Lung microvascular endothelial cell (primary cell): ENCODE data around the gene THAP7. TPM values are rescaled to one million over a fixed set of nuclear protein-coding genes. Genes with fewer than 3 reads are reported as not detected.
A peak's percentile ranks its signal among the peaks of the same experiment; 100 is the strongest.
"Not testable (repeated sequence)": the region's sequence is repeated elsewhere in the genome, so short reads cannot be mapped to it uniquely, and the experiment has no call there.

Source experiments
- DNase-seq, 2 donors: peaks; one replicate each; pipeline versions ENCODE4 v3.0.0 to v3.0.0-alpha.2; 2010; ENCODE audit warnings: low read depth in 2 of 2
- total RNA-seq: library from RNA; depleted of rRNA; stranded (reverse); fragments of >200 nt; gene quantifications from 2 replicates; pipeline ENCODE4 v1.2.1, GENCODE V29; 2014

THAP7 gene
- total RNA-seq, 1 donor from 2014 or later, result 14.9 TPM

DNA sequence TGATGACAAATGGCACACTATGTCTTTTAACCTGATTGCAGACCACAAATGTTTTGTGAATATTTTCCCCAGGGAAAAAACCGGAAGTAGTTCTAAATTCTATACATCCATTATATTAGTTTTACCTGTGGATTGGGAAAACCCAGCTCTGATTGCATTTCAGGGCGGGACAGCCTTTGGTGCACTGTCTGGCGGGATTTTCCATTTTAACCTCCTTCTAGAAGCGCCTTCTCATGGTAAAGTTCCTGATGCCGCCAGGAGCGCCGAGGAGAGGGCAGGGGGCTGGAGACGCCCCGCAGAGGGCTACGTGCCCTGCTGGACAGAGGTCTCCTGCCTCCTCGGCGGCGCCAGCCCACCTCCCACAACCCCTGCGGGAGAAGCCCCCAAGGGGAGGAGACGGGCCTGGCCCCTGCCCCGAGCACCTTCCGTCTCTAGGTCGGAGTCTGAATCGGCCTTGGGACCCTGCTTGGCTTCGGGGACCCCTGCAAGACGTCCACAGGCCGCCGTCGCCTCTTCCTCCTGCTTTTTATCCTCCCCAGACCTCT, 11.8 kb upstream of the THAP7 start:
- no peak for DNase-seq

- no peak for DNase-seq
Measured at GRCh38 chr22:21012446-21013407, 10.8 kb upstream of the THAP7 start.

GRCh38 chr22:21010426-21011113, 8.7 kb upstream of the THAP7 start:
- no peak for DNase-seq

- peak; percentile 68 for DNase-seq
Measured at GRCh38 chr22:21009638-21010425, 7.9 kb upstream of the THAP7 start.

DNA sequence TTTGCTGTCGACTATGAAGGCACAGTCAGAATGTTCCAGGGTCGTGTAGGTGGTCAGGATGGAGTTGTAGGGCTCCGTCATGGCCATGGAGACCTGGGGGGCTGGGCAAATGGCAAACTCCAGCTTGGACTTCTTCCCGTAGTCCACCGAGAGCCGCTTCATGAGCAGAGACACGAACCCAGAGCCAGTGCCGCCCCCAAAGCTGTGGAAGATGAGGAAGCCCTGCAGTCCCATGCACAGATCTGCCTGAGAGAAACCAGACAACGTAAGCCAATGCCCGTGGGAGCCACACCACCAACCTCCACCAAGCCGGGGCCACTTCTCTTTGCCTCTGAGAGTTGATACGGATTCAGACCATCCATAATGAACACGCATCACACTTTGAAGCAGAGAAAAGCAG, 7.3 kb upstream of the THAP7 start:
- not testable (repeated sequence) for DNase-seq

DNA sequence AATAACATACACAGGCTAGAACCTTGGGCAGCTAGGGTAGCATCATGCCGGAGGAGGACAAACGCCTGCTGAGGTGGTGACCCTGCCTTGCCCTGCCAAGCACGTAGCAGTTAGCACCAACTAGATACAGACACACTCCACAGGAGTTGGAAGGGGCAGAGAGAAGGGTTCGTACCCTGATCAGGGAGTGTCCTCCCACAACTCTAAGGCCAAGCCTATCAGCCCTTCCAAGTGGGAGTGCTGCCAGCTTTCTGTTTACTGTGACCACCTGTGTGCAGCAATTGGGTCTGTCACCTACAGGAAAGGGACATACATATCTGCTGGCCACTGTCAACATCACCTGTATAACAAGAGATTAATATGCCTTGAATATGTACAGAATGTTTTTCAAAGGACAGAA, 1.9 kb upstream of the THAP7 start:
- no peak for DNase-seq

DNA sequence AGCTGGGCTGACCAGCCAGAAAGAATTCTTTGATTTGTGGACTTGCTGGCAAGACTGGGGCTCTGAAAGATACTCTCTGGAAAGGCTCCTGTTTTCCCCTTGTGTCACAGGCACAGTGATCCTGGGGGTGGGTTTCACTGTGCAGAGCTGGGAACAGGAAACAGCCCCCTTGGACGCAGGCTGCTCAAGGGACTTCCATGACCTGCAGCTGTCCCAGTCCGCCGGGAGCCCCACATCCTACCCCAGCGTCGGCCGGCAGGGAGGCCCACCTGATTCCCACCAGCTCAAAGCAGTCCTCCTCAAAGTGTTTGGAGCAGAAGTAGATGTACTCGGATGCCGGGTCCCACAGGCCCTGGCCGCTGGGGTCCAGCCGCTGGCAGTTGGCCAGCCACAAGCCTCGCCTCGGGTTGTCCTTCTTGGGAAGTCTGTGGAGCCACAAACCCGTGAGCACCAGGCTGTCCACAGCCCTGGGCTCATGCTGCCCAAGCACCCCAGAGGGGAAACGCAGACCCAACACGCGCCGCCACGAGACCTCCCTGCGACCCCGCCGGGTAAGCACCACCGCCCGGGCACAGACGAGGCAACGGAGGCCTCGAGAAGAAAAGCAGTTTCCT, 824 bp downstream of the THAP7 start:
- no peak for DNase-seq

GRCh38 chr22:21000207-21000986, 1.5 kb downstream of the THAP7 start:
- DNase-seq, result peak; percentile 9 to 21

DNA sequence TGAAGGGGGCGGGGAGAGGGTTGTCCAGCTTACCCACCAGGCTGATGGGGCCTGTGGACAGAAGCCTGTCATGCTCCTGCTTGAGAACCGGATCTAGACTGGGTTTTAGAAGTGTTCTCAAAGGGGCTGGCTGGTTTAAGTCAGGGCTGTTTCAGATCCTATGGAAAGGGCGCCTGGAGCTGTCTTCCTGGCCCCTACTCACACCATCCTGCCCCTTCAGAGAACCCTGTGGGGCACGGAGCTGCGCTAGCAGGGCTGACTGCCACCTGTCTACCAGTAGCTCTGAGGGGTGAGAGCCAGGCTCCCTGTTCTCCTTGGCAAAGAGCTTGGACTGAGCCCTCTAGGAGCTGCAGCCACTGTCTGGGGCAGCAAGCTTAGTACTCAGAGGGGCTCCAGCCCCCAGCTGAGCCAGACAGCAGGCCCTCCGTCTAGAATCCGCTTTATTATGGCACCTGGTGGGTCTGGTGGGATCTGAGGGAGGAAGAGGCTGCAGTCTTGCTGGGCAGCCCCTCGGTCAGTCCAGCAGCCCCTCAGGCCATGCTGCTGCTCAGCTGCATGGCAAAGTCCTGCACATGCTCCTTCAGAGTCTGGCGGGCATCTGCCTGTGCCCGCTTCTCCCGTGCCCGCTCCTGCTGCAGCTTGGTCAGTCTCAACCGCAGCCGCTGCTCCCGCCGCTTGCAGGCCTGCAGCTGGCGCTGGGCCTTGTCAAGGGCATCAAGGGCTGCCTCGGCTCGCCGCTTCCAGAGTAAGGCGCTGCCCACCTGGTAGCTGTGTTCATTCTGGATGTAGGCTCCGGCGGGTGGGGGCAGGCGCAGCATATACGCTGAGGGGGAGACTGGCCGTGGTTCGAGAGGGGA, 2.3 kb downstream of the THAP7 start:
- DNase-seq, result no peak

DNA sequence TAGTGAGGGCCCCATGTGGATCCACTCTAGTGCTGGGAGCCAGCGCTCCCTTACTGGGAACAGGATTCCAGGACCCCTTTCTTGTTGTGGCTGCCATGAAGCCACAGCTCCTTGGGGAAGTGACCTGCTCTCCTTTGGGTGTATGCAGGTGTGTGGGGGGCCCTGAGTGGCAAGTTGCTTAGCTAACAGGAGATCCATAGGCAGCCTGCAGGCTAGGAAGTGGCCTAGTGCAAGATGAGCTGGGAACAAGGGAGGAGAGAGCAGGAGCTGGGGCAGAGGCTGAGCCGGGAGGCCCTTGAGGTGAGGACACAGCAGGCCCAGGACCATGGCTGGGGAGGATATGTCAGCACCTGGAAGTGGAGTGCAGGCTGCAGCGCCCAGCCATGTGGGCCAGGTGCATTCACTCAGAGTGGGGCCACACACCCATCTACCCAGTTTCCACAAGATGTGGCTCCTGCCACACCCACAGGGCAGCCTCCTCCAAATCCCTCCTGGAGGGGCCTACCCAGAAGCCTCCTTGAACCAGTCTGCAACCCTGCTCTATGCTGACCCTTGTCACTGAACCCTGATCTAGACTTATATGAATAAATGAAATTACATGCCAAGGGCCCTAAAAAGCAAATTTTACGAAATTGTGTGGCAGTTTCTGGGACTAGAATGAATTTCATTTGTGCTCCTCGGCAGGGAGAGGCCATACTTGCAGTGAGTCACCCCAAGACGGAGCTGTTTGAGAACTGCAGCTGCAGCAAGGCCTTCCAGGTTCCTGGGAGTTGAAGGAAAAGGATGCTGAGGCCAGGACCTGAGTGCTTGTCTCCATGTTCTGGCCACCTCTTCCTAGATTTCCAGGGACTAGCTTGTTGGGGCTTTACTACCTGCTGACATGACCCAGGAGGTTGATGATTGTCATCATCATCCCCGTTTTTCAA, 3.2 kb downstream of the THAP7 start:
- no peak for DNase-seq

DNA sequence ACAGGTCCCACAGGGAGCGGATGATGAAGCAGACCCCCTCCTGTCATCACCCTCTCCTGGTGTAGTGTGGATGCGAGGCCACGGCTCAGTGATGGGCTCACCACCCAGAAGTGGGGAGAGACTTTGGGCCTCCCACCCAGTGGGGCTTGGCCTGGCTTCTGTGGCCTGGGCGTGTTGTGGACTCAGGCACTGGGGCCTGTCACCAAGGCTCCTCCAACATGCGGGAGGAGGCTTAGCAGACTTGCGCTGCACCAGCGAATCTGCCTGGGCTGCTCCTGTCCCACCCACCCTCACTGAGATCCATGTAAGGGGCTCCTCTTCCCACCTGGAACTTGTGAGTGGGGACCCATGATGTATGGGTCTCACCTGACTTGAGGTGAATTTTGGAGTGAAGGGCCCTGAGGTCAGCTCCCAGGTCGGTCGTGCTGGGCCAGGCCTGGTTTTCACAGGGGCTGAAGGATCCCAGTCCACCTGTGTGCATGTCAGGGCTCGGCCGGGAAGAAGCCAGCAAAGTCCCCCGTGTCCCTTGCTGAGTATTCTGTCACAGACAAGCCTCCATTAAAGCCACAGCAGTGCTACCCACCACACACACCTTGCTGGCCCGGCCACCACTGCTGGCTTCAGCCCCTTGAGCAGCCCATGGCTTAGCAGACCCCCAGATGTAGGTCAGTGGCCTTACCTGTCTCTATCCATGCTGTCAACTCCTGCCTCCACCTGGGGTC, 4.2 kb downstream of the THAP7 start:
- no peak for DNase-seq

GRCh38 chr22:20996598-20997535, 5.1 kb downstream of the THAP7 start:
- no peak for DNase-seq

DNA sequence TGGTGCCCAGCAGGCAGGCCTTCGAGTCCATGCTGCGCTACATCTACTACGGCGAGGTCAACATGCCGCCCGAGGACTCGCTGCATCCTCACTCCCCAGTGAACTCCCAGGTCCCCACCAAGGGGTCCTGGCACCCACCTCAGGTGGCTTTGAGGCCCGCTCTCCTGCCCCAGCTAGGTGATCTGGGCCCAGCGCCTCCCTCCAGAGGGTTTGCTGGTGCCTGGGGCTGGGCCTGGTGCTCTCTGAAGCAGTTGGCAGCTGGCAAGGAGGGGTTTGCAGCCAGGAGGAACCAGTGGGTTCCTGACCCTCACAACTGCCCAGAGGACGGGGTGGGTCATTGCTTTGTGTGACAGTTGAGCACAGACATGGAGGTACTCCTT, 5.9 kb downstream of the THAP7 start:
- DNase-seq, result no peak

DNA sequence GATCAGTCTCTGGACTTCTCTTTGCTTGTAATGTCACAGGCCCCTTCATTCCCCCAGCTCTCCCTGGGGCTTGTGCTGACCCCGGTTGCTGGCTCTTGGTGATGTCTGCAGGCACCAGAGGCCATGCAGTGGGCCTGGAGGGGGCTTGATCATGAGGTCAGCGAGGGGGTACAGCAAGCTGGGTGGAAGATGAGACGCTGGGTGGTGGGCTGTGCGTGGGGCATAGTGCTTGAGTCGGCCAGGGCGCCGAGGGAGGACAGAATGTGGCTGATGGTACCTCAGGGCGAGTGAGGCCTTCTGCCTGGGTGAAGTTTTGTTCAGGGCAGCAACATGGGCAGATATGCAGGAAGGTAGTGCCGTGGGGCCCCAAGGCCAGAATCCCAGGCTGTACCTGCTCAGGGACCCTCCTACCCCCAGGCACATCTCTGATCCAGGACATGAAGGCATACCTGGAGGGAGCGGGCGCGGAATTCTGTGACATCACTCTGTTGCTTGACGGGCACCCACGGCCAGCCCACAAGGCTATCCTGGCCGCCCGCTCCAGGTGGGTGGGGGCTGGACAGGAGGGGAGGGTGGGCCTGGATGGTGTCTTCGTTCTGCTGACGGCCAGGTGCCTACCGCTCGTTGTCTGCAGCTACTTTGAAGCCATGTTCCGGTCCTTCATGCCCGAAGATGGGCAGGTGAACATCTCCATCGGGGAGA, 6.4 kb downstream of the THAP7 start:
- no peak for DNase-seq

DNA sequence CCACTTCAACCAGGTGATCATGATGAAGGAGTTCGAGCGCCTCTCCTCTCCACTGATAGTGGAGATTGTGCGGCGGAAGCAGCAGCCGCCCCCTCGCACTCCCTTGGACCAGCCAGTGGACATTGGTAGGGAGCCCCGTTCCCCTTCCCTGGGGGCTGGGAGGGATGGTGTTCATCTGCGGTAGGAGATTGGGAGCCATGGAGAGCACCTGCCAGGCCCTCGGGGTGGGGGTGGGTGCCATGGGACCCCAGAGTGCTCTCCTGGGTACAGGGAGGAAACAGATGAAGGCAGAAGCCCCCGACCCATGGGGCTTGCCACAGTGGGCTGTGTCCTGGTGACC, 7.0 kb downstream of the THAP7 start:
- DNase-seq, result no peak
